Measurements from ENCODE around the gene BCLAF1. TPM values are rescaled to one million over a fixed set of nuclear protein-coding genes. Genes with fewer than 3 reads are reported as not detected.

The BCLAF1 gene
- total and polyA plus RNA-seq, 2 donors (not counting 3 experiments of a cell fraction or from before 2014, with no cell fraction given) = 23.4 to 151 TPM

DNA sequence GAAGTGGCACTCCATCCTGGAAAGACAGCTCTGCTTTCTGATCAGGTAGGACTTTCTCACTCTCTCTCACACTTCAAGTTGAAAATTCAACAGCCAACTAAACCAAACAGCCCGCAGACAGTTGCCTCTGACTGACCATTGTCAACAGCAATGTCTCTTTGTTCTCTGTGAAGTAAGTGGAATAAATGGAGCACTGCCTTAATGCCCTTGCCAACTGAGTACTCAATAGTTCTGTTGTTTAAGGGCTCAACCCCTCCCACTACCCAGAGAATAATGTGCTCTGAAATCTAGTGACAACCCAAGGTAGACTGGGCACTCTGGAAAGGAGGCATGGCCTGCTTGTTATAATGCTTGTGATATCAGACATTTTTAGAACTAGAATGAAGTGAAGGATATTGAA, 16.8 kb upstream of the BCLAF1 start:
- no peaks in the 10 kb centered on the region for H4K20me1 ChIP-seq (replicated peaks; ENCODE audit: control insufficient read depth, extremely low read depth, insufficient read depth, low read length)
- no peaks in the 10 kb centered on the region for H3K9me1 ChIP-seq (replicated peaks; ENCODE audit: control insufficient read depth, extremely low read depth, insufficient read depth, low read length)
- H3K4me2 ChIP-seq (ENCODE audit: insufficient read depth, low read length) = no peak overlapping the region
- FAIRE-seq = no peak
- intact Hi-C loops (cut with micrococcal nuclease) (no loop called here), dilution Hi-C loops (cut with MboI; ENCODE audit: extremely low pct_ligation_motif_present, low sequenced_read_pairs) (no loop called here)
- peaks cover 0 to 5% of the 10 kb centered on the region in 2 experiments for H3K27me3 ChIP-seq (ENCODE audit: control insufficient read depth in 2 of 2, insufficient read depth in 2 of 2, low read length in 2 of 2)
- no peak overlapping the region for H2AFZ ChIP-seq (ENCODE audit: low read depth, low read length)
- no peak for DNase-seq (ENCODE audit: low read depth, low spot score)
- no peak overlapping the region for H3K4me3 ChIP-seq (replicated peaks in 1 of 3; ENCODE audit: insufficient read depth in 1 of 3, low read depth in 1 of 3, low read length in 3 of 3)
- CTCF ChIA-PET = interaction anchor here (1.3 kb wide), 1 partner anchor 9 kb away, joined by 4 read pairs; no protein-coding TSS in a partner anchor
- BruUV-seq (replicated peaks) = no TSS peak
- H3K36me3 ChIP-seq (ENCODE audit: control insufficient read depth in 2 of 2, extremely low read depth in 1 of 2, insufficient read depth in 2 of 2, low read length in 2 of 2) = no peaks in the 10 kb centered on the region
- no peaks in the 10 kb centered on the region for H3K4me1 ChIP-seq (ENCODE audit: control insufficient read depth, extremely low read depth, insufficient read depth, low read length)
- POLR2A ChIA-PET = no interaction called here
- H3K9me3 ChIP-seq (replicated peaks; ENCODE audit: control insufficient read depth, insufficient read depth, low read length) = no peaks in the 10 kb centered on the region
- H3K79me2 ChIP-seq (ENCODE audit: control insufficient read depth, insufficient read depth, low read length) = no peaks in the 10 kb centered on the region
- H3K9ac ChIP-seq (replicated peaks; ENCODE audit: extremely low read depth, insufficient read depth, low read length) = no peak overlapping the region
- no peak for TF ChIP-seq EZH2 (IDR thresholded peaks at IDR 0.05; ENCODE audit: borderline replicate concordance, low read depth, low read length, severe bottlenecking)
- no peak for TF ChIP-seq MYC (IDR thresholded peaks at IDR 0.05; ENCODE audit: low read depth, low read length)
- TF ChIP-seq, protein P1, sequence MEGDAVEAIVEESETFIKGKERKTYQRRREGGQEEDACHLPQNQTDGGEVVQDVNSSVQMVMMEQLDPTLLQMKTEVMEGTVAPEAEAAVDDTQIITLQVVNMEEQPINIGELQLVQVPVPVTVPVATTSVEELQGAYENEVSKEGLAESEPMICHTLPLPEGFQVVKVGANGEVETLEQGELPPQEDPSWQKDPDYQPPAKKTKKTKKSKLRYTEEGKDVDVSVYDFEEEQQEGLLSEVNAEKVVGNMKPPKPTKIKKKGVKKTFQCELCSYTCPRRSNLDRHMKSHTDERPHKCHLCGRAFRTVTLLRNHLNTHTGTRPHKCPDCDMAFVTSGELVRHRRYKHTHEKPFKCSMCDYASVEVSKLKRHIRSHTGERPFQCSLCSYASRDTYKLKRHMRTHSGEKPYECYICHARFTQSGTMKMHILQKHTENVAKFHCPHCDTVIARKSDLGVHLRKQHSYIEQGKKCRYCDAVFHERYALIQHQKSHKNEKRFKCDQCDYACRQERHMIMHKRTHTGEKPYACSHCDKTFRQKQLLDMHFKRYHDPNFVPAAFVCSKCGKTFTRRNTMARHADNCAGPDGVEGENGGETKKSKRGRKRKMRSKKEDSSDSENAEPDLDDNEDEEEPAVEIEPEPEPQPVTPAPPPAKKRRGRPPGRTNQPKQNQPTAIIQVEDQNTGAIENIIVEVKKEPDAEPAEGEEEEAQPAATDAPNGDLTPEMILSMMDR (IDR thresholded peaks at IDR 0.05; ENCODE audit: extremely low read depth in 1 of 2, insufficient read depth in 1 of 2, low read depth in 1 of 2, low read length in 2 of 2) = no peak
- TF ChIP-seq JUN (IDR thresholded peaks at IDR 0.05; ENCODE audit: borderline replicate concordance, insufficient read depth, insufficient read length, low read depth) = no peak
- no peak for TF ChIP-seq POLR2AphosphoS5 (IDR thresholded peaks at IDR 0.05; ENCODE audit: insufficient read depth, low read depth, low read length)
- TF ChIP-seq FOS (IDR thresholded peaks at IDR 0.05; ENCODE audit: borderline replicate concordance, insufficient read depth, low read length) = no peak
- TF ChIP-seq, protein P2, sequence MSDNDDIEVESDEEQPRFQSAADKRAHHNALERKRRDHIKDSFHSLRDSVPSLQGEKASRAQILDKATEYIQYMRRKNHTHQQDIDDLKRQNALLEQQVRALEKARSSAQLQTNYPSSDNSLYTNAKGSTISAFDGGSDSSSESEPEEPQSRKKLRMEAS (IDR thresholded peaks at IDR 0.05; ENCODE audit: insufficient read depth, insufficient read length) = no peak
- no peak for TF ChIP-seq GATA2 (IDR thresholded peaks at IDR 0.05; ENCODE audit: insufficient read depth, insufficient read length, low read depth, low read length)
- no peak for TF ChIP-seq POLR2A (IDR thresholded peaks at IDR 0.05; ENCODE audit: low read depth, low read length)
- no peak overlapping the region for H3K27ac ChIP-seq (ENCODE audit: insufficient read depth, low read depth, low read length)

Measured in endothelial cell of umbilical vein (primary cell).